CD4-positive, alpha-beta T cell treated with Interleukin-4 for 1 hour (primary cell): Measurements from ENCODE around the gene RGS3.
A peak's percentile ranks its signal among the peaks of the same experiment; 100 is the strongest.

Experiments
- DNase-seq, 2 donors: peaks; one replicate each; pipeline ENCODE4 v3.0.0-alpha.2; 2020 to 2022

Gene RGS3

GRCh38 chr9:113590389-113590788, 126.9 kb downstream of the RGS3 start:
- DNase-seq, result no peak

GRCh38 chr9:113590991-113591898, 127.7 kb downstream of the RGS3 start:
- peak; percentile 43 to 62 for DNase-seq

- no peak for DNase-seq
Observed at GRCh38 chr9:113591899-113592625, 128.5 kb downstream of the RGS3 start.

- no peak for DNase-seq
Observed at GRCh38 chr9:113592876-113593575, 129.5 kb downstream of the RGS3 start.

- DNase-seq, result peak in 1 of 2 donors; percentile 29
Observed at GRCh38 chr9:113593682-113594281, 130.3 kb downstream of the RGS3 start.

DNA sequence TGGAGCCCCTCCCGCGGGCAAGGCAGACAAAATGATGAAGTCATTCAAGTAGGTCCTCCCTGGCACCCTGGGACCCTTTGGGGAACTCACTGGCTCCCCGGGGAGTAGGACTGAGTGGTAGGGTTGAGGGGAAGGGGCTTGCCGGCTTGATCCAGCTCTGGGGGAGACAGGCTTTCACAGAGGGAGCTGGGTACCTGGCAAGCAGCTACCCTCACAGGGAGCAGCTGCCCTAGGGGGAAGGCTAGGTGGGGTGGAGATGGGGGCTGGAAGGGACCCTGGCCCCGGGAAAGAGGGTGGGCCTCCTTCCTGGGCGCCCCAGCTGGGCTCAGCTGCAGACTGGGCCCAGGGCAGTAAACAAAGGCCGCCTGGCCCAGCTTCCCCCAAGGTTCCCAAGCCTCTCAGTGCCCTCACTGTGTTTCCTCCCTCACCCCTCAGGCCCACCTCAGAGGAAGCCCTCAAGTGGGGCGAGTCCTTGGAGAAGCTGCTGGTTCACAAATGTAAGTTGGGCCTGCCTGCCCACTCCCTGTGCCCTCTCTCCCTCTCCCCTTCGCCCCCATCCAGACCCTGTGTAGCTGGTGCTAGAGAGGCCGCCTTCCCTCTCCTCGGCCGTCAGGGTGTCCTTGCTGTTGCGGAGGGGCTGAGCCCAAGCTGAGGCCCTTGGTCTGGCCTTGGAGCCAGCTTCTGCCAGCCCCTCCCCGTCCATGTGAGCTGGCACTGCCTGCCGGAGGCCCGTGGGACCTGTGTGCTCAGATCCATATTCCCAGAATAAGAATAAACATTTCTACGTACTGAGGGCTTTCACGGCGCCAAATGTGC, 131.2 kb downstream of the RGS3 start:
- no peak for DNase-seq

DNA sequence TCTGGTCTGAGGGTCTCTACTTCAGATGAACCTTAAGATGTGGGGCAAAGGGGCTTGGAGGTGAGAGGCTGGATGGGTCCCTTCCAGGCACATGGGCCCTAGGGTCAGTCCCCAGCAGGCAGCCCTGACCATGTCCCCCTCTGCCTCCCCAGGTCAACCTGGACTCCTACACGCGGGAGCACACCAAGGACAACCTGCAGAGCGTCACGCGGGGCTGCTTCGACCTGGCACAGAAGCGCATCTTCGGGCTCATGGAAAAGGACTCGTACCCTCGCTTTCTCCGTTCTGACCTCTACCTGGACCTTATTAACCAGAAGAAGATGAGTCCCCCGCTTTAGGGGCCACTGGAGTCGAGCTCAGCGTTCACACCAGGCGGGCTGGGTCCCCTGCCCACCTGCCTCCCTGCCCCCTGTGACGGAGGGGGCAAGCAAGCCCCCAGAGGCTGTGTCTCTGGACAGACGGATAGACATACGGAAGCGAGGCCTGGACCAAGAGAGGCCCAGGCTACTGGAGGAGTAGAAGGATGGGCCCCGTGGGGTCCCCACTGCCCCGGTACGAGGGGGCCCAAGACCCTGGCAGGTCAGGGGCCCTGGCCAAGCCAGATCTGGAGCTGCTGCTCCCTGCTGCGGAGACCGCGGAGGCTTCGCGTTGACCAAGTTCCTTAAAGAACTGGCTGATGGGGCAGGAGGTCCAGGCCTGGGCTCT, 133.2 kb downstream of the RGS3 start:
- DNase-seq, result no peak

DNA sequence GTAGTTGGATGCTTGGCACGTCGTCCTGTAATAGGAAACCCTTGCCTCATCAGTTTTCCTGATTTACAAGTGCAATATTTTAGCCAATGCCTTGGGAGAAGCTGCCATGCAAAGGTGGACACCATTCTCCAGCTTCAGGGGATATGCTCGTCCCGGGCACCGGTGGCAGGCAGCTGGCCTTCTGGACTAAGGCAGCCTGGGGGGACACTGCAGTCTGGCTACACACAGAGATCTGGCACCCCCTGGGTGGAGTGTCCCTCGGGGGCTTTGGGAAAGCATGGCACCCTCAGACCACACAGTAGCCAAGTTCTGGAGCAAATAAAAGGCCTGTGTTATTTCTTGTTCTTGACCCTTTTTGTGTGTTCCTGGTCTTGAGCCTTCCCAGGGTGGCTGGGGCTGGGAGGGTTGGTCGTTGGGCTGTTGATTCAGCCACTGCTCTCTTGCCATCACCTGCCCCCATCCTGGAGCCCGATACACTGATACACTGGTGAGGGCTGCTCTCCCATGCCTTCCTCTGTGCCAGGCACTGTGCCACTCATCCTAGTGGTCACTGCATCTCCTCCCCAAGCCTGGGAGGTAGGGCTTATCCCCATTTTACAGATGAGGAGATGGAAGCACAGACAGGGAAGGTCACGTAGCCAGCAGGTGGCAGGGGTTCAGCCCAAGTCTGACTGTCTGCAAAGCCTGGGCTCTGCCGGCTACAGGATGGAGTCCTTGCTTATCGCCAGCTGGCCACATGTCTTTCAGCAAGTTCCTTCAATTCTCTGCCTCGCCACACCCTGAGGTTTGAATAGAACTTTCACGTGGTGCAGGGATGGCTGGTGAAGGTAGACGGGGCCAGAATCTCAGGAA, 134.1 kb downstream of the RGS3 start:
- no peak for DNase-seq

DNA sequence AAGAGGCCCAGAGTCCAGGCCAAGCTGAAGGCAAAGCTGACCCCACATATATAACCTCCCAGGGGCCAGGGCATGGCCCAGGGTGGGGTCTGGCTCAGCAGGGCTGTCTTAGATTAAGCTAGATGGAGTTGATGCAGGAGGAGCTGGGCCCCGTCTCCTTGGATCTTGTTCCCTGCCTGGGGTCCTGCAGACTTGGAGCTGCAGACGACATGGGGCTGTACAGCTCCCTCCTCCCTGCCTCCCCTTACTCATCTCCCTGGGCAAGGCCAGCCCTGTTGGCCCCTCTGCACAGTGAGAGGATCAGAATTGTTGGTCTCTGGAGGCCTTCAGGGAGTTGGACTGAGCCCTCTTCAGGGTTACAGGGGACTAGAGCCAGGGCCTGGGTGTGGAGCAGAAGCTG, 134.9 kb downstream of the RGS3 start:
- no peak for DNase-seq

GRCh38 chr9:113598883-113599282, 135.4 kb downstream of the RGS3 start:
- no peak for DNase-seq

GRCh38 chr9:113599646-113600022, 136.1 kb downstream of the RGS3 start:
- DNase-seq, result no peak

DNA sequence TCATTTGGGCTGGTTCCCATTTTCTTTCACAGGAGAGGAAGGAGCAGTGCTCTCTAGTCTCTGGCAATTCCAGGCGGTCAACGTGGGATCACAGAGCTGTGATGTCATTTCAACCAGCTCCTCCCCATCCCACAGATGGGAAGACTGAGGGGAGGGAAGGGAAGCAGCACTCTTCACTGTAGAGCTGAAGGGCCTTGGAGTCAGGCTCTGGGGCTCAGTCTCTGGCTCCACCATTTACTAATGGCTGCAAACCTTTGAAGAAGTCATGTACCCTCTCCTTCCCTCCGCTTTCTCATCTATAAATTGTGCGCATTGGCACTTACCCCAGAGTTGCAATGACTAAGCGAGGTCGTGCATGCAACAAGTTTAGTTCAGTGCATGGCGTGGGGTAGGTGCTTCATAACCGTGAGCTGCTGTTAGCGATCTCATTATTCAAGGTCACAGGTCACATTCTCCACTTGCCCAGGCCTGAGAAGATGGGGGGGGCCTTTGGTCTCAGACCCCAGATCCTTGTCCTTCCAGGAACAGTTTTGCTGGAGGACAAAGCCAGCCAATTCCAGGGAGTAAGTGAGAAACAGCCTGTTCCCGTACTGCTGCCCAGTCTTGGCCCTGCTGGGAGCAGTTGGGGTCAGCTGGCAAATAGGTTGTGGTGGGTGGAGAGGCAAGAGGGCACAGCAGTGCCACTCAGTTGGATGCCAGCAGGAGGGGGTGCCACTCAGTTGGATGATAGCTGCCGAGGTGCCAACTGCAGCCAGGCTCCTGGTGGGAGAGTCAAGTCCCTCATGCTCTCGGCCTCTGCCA, 136.7 kb downstream of the RGS3 start:
- DNase-seq, result no peak

DNA sequence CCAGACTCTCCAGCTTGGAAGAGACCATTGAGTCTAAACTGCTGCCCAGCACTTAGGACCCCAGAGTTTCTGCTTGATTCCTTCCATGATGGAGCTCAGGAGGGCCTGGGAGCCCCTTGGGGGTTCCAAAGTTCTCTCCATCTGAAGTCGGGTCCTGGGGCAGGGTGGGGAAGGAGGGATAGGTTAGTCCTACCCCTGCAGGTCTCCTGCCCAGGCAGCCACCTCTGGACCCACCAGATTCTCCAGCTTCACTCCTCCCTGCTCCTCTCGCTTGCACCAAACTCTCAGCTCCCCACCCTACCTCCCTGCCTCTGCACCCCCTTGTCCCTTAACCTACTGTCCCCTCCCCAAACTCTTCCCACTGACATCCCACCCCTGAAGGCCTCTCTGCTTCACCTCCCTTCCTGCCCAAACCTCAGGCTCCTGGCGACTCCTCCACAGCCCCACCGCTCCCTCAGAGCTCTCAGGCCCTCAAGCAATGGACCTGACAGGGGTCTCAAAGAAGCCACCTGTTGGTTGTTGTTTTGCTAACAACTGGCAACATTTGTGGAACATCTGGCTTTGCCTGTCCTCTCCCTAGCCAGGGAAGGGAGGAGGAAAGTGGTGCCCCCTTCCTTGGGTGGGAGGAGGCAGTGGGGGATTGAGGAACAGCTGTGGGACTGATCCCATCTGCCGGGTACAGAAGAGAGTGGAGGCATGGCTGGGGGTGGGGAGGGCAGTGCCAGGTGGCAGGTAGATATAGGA, 137.5 kb downstream of the RGS3 start:
- no peak for DNase-seq

DNA sequence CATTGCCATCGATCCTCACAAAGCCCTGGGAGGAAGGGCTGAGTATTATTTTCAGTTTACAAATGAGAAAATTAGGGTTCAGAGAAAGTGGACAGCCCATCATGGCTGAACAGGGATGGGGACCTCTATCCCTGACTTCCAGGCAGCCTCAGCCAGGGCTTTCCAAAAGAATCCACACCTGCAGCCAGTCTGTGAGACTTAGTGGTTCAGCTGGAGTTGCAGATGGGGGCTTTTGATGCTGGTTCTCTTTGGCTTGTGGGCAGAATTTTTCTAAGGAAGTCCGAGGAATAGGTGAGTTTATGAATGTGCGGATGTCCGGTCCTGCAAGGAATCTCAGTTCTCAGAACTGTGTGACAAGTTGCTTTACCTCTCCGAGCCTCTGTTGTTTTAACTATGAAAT, 138.1 kb downstream of the RGS3 start:
- no peak for DNase-seq

DNA sequence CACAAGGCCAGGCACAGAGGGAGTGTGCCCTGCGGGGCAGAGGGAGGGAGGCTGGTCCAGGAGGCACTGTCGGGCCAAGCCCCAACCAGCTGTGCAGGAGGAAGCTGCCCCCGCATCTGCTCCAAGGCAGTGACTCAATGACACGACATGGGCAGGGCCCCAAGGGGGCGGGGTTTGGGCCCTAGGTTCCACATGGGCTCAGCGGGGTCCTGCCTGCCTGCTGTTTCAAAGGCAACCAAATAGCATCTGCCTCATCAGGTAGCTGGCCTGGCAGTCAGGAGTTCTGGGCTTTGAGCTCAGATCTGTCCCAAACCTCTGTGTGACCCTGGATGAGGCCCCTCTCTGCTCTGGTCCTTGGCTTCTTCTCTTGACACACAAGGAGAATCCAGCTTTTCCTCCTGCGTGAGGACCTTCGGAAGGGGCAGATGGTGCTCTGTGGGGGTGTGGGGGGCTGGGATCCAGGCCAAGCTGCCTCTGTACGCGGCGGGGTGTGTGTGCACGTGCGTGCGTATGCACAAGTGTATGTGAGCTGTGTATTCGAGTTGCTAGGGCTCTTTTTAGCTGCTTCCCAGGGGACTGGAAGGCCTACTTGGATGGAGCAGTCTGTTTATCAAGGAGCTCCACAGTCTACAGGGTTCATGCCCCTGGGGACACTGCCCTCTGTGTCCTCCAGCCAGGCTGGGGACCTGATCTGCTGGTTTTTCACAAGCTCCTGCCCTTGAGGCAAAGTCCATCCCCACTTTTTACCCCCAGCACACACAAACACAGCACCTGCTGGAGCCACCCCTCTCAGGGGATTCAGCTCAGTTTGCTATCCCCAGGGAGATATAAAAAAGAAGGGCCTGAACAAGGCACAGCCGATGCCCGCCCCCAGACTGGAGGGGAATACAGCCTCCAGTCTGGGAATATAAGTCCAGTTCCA, 138.9 kb downstream of the RGS3 start:
- peak in 1 of 2 donors; percentile 21 for DNase-seq

- no peak for DNase-seq
Observed at GRCh38 chr9:113603048-113603375, 139.5 kb downstream of the RGS3 start.

GRCh38 chr9:113603773-113604172, 140.2 kb downstream of the RGS3 start:
- no peak for DNase-seq

GRCh38 chr9:113604393-113604792, 140.9 kb downstream of the RGS3 start:
- DNase-seq, result no peak
